Activated T-cell treated with anti-CD3 and anti-CD28 coated beads, Interleukin-2, amount 50 U/mL, for 72 hours (primary cell): ENCODE data around the gene STK11. TPM values are rescaled to one million over a fixed set of nuclear protein-coding genes. Genes with fewer than 3 reads are reported as not detected.

Experiments
- ATAC-seq, 2 donors: fragments of 150-1000 bp; cut with Tn5 transposase; replicated peaks in 1 of 2; 2 replicates each; pipeline ENCODE4 v1.10.0; 2021; ENCODE audit warnings: moderate library complexity in 2 of 2, mild to moderate bottlenecking in 1 of 2
- DNase-seq, 2 donors: peaks; one replicate each; pipeline ENCODE4 v3.0.0; 2021 to 2022; ENCODE audit warnings: mixed read lengths in 1 of 2
- H3K27ac Mint-ChIP-seq: one replicate; pipeline ENCODE4 v1.8.0; 2022; ENCODE audit warnings: mild to moderate bottlenecking, moderate library complexity, mixed read lengths
- H3K27me3 Mint-ChIP-seq: one replicate; pipeline ENCODE4 v1.8.0; 2022; ENCODE audit warnings: low read depth, mixed read lengths
- H3K36me3 Mint-ChIP-seq, 2 donors: one replicate each; pipeline ENCODE4 v1.8.0; 2022; ENCODE audit warnings: mixed read lengths in 2 of 2, mild to moderate bottlenecking in 1 of 2; ENCODE audit not compliant: insufficient read depth in 2 of 2
- H3K4me1 Mint-ChIP-seq: one replicate; pipeline ENCODE4 v1.8.0; 2022; ENCODE audit warnings: low read depth, mixed read lengths
- H3K4me3 Mint-ChIP-seq, 2 donors: one replicate each; pipeline ENCODE4 v1.8.0; 2022; ENCODE audit warnings: mild to moderate bottlenecking in 2 of 2, mixed read lengths in 2 of 2, moderate library complexity in 2 of 2
- H3K9me3 Mint-ChIP-seq, 2 donors: one replicate each; pipeline ENCODE4 v1.8.0; 2022; ENCODE audit warnings: mixed read lengths in 2 of 2
- total RNA-seq, 2 donors: library from RNA; stranded (reverse); gene quantifications; one replicate each; pipeline ENCODE4 v1.2.3, GENCODE V29; 2022

STK11 gene
- total RNA-seq, 2 donors from 2014 or later: 81.5 to 86.3 TPM

- no peak for ATAC-seq
- H3K9me3 Mint-ChIP-seq: no peaks in the 10 kb centered on the region
- H3K27ac Mint-ChIP-seq: peak overlapping the region; percentile 90
- H3K27me3 Mint-ChIP-seq: no peaks in the 10 kb centered on the region
- H3K36me3 Mint-ChIP-seq: peaks cover 0 to 6% of the 10 kb centered on the region in 2 donors
- H3K4me3 Mint-ChIP-seq: peak overlapping the region; percentile 93 to 98
- peak in 1 of 2 donors; percentile 46 for DNase-seq
- H3K4me1 Mint-ChIP-seq: peaks cover 59% of the 10 kb centered on the region
Observed at GRCh38 chr19:1261798-1262622, 56.4 kb downstream of the STK11 start.

DNA sequence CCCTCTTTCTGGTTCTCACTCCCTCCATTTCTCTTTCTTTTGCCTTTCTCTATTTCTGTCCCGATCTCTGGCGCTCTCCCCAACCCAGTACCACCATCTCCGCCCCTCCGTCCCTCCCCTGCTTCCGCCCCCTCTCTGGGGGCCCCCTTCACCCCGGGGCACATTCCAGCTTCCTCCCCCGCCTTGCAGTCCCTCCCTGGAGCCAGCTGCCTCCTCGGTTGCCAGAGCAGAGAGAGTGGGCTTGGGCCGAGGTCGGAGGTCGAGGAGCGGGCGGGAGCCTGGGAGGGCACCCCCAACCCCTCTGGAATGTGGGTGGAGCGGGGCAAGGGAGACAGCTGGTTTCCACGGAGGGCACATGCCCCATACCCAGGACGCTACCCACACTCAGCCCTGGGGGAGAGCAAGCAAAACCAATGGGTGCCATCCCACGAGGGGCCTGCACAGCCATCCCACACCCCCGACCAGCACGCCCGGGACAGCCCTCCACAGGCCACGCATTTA is 57.1 kb downstream of the STK11 start:
- H3K27me3 Mint-ChIP-seq: no peaks in the 10 kb centered on the region
- H3K4me1 Mint-ChIP-seq: peaks cover 61% of the 10 kb centered on the region
- no peak for ATAC-seq
- H3K9me3 Mint-ChIP-seq: no peaks in the 10 kb centered on the region
- H3K36me3 Mint-ChIP-seq: peaks cover 0 to 5% of the 10 kb centered on the region in 2 donors
- H3K27ac Mint-ChIP-seq: no peak overlapping the region
- H3K4me3 Mint-ChIP-seq: peak overlapping the region; percentile 75 to 79
- no peak for DNase-seq

GRCh38 chr19:1263188-1263587 is 57.6 kb downstream of the STK11 start:
- peak overlapping the region; percentile 80 for H3K27ac Mint-ChIP-seq
- peaks cover 61% of the 10 kb centered on the region for H3K4me1 Mint-ChIP-seq
- DNase-seq (no peak), ATAC-seq (no peak)
- H3K27me3 Mint-ChIP-seq: no peaks in the 10 kb centered on the region
- H3K4me3 Mint-ChIP-seq: peak overlapping the region; percentile 75 to 79
- no peaks in the 10 kb centered on the region for H3K9me3 Mint-ChIP-seq
- peaks cover 0 to 4% of the 10 kb centered on the region in 2 donors for H3K36me3 Mint-ChIP-seq

- H3K36me3 Mint-ChIP-seq: peaks cover 2 to 4% of the 10 kb centered on the region in 2 donors
- no peak for ATAC-seq
- H3K4me3 Mint-ChIP-seq: peak overlapping the region; percentile 61 to 64
Observed at GRCh38 chr19:1264801-1265614, 59.4 kb downstream of the STK11 start.

DNA sequence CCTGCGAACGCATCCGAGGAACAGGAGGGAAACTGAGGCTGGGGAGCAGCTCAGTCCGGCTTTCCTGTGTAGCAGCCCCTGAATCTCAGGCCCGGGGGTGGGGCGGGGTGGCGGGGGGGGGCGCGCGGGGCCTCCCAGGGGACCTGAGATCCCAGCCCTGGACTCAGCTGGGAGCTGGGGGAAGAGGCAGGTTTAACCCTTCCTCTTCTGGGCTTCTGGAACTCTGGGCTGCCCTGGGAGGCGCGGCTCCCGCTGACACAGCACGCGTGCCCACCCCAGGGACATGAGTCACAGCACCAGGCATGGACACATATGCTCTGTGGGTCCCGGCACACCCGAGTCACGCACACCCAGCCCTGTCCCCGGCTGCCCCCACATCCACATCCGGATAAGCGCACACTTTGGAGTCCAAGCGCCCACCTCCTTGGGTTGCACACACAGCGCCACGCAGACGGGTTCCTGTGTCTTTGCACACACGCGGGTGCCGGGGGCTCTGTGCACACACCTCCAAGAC is 60.1 kb downstream of the STK11 start:
- peaks cover 61% of the 10 kb centered on the region for H3K4me1 Mint-ChIP-seq
- peaks cover 4 to 10% of the 10 kb centered on the region in 2 donors for H3K36me3 Mint-ChIP-seq
- H3K9me3 Mint-ChIP-seq: no peaks in the 10 kb centered on the region
- peak overlapping the region; percentile 75 to 80 for H3K4me3 Mint-ChIP-seq
- H3K27ac Mint-ChIP-seq: no peak overlapping the region
- no peaks in the 10 kb centered on the region for H3K27me3 Mint-ChIP-seq
- ATAC-seq (peak in 1 of 2 donors; percentile 2), DNase-seq (peak; percentile 51 to 70)

More at GRCh38 chr19:1264801-1265614, 59.4 kb downstream of the STK11 start:
- peaks cover 55% of the 10 kb centered on the region for H3K4me1 Mint-ChIP-seq
- DNase-seq: no peak
- no peak overlapping the region for H3K27ac Mint-ChIP-seq
- no peaks in the 10 kb centered on the region for H3K27me3 Mint-ChIP-seq
- H3K9me3 Mint-ChIP-seq: no peaks in the 10 kb centered on the region

GRCh38 chr19:1266129-1266915 is 60.7 kb downstream of the STK11 start:
- peak; percentile 48 to 52 for ATAC-seq
- H3K27ac Mint-ChIP-seq: no peak overlapping the region
- H3K4me1 Mint-ChIP-seq: peaks cover 66% of the 10 kb centered on the region

DNA sequence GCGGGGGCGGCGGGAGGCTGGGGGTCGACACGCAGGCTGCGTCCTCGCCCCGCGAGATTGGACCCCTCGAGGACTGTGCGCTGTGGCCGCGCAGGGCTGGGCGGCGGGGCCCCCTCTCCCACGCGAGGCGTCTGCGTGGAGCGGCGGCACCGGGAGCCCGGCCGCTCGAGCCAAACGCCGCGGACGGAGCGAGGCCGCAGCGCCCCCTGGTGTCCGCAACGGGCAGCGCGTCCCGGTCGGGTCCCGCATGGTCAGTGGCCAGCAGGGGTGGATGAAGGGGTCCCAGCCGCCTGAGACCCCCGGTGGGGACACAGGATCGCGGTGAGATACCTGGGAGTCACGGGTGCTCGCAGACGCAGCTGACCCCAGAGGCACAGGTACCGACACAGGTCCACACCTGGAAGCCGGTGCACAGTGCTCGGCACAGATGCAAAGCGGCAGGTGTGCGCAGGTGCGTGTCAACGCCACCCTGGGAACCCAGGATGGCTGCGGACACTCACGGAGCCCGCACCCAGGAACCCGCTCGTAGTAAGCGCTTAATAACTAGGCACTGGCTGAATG is 61.4 kb downstream of the STK11 start:
- Mint-ChIP-seq H3K27ac (peak overlapping the region; percentile 68), H3K4me3 (peak overlapping the region; percentile 80 to 88)

More at GRCh38 chr19:1266129-1266915, 60.7 kb downstream of the STK11 start:
- H3K4me3 Mint-ChIP-seq: peak overlapping the region; percentile 80 to 88
- H3K9me3 Mint-ChIP-seq: no peaks in the 10 kb centered on the region
- peaks cover 8 to 17% of the 10 kb centered on the region in 2 donors for H3K36me3 Mint-ChIP-seq
- no peaks in the 10 kb centered on the region for H3K27me3 Mint-ChIP-seq
- DNase-seq: peak; percentile 89 to 91

DNA sequence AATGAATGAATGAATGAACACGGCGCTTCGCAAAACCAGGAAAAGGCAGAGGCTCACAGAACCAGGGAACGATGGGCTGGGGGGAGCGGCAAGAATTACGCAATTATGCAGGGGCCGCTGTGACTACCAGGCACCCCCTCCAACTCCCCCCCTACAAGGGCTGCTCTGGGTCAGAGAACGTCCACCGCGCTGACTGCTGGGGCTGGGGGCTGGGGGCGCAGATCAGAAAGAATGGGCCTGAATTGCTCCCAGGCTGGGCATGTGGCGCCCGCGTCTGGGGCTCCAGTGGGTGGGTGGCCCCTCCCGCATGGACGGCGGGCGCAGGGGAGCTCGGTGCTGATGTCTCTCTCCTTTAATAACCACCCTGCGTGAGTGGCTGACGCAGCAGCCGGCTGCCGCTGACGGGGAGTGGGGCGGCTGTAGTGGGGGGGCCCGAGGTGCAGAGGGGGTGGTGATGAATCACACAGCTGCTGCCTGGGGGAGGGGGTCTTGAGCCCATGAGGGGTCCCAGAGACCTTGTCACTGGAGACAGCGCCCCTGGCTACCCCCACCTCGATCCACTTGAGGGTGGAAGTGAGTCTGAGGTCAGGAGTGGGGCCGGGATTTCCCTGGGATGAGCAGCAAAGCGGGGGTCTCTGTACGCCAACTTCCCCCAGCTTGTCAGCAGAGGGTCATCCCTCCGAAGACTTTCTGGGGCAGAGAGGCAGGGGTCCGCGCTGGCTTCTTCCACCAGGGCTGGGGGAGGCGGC is 62.1 kb downstream of the STK11 start:
- H3K4me1 Mint-ChIP-seq: peaks cover 68% of the 10 kb centered on the region
- ATAC-seq: no peak
- H3K27ac Mint-ChIP-seq: no peak overlapping the region
- H3K9me3 Mint-ChIP-seq: no peaks in the 10 kb centered on the region
- peak overlapping the region; percentile 80 to 88 for H3K4me3 Mint-ChIP-seq
- peaks cover 11 to 24% of the 10 kb centered on the region in 2 donors for H3K36me3 Mint-ChIP-seq
- H3K27me3 Mint-ChIP-seq: no peaks in the 10 kb centered on the region
- DNase-seq: no peak

More for the DNA sequence above, 61.4 kb downstream of the STK11 start:
- ATAC-seq (peak; percentile 10 to 15), DNase-seq (peak; percentile 71 to 91)
- Mint-ChIP-seq H3K36me3 (peaks cover 11 to 20% of the 10 kb centered on the region in 2 donors), H3K9me3 (no peaks in the 10 kb centered on the region), H3K27me3 (no peaks in the 10 kb centered on the region), H3K4me1 (peaks cover 66% of the 10 kb centered on the region)

GRCh38 chr19:1268226-1269064 is 62.9 kb downstream of the STK11 start:
- peaks cover 68% of the 10 kb centered on the region for H3K4me1 Mint-ChIP-seq

DNA sequence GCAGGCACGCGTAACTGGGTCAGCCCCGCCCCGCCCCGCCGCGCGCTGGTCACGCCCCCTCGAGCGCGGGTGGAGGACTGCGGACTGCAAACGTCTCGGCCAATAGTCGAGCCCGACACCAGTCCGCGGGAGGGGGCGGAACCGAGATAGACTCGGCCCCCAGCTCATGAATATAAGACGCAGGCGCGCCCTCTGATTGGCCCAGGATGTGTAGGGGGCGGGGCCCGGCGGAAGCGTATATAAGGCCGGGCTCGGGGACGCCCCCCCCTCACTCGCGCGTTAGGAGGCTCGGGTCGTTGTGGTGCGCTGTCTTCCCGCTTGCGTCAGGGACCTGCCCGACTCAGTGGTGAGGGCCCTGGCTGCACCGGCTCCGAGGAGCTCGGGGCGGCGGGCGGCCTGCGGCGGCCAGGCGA is 63.5 kb downstream of the STK11 start, which contains the start of gene CIRBP:
TSS of gene CIRBP (plus strand) at position 268 of the 413 bp plus-strand sequence. CDS start 1,602 bp downstream, outside the sequence.
- Mint-ChIP-seq H3K4me1 (peaks cover 73% of the 10 kb centered on the region), H3K36me3 (peaks cover 18 to 32% of the 10 kb centered on the region in 2 donors), H3K9me3 (no peaks in the 10 kb centered on the region), H3K4me3 (peak within 1 kb of the TSS; percentile 83 to 98), H3K27me3 (no peaks in the 10 kb centered on the region), H3K27ac (peak within 1 kb of the TSS; percentile 98)
- DNase-seq (peak; percentile 100), ATAC-seq (peak; percentile 79 to 80)

More at GRCh38 chr19:1268226-1269064, 62.9 kb downstream of the STK11 start:
- no peak overlapping the region for H3K27ac Mint-ChIP-seq
- DNase-seq (no peak), ATAC-seq (no peak)
- peaks cover 16 to 28% of the 10 kb centered on the region in 2 donors for H3K36me3 Mint-ChIP-seq
- peak overlapping the region; percentile 80 to 88 for H3K4me3 Mint-ChIP-seq
- no peaks in the 10 kb centered on the region for H3K9me3 Mint-ChIP-seq
- H3K27me3 Mint-ChIP-seq: no peaks in the 10 kb centered on the region
